Liver (tissue), 3 donors: ENCODE results near the gene USP46.

Experiments used
- CTCF ChIP-seq: fragments of 150-350 bp; IDR thresholded peaks from 2 replicates; pipeline ENCODE4 v1.5.1; 2017; ENCODE audit warnings: improper control_type of control experiment, low read depth, low read length; ENCODE audit not compliant: missing input control
- GABPA ChIP-seq, 2 donors: IDR thresholded peaks in 1 of 2; conservative IDR thresholded peaks in 1 of 2; 2 replicates each; pipeline ENCODE4 v1.6.1; 2016; ENCODE audit warnings: antibody characterized with exemption in 2 of 2, mild to moderate bottlenecking in 1 of 2, moderate library complexity in 1 of 2
- REST ChIP-seq: IDR thresholded peaks from 2 replicates; pipeline ENCODE4 v1.6.1; 2016; ENCODE audit warnings: antibody characterized with exemption, mild to moderate bottlenecking
- SP1 ChIP-seq: IDR thresholded peaks from 2 replicates; pipeline ENCODE4 v1.6.1; 2018; ENCODE audit warnings: antibody characterized with exemption, mild to moderate bottlenecking
- YY1 ChIP-seq: IDR thresholded peaks from 2 replicates; pipeline ENCODE4 v1.6.1; 2016; ENCODE audit warnings: antibody characterized with exemption, mild to moderate bottlenecking
- donor health status: healthy.
- donor health status: healthy.

- TF ChIP-seq CTCF, result no peak
- no peak for TF ChIP-seq REST
- no peak for TF ChIP-seq YY1
- no peak for TF ChIP-seq SP1
- no peak for TF ChIP-seq GABPA (IDR thresholded peaks at IDR 0.05 in 1 of 2, conservative IDR thresholded peaks at IDR 0.05 in 1 of 2)
Measured at GRCh38 chr4:52552778-52553177, 106.3 kb downstream of the USP46 start.
